ENCODE measurements around the gene CDH1. TPM values are rescaled to one million over a fixed set of nuclear protein-coding genes. Genes with fewer than 3 reads are reported as not detected.
A peak's percentile ranks its signal among the peaks of the same experiment; 100 is the strongest.

The CDH1 gene
- total RNA-seq, 2 experiments from 2014 or later, result 0.06 to 0.69 TPM

- peaks cover 12% of the 10 kb centered on the region for H3K27me3 Mint-ChIP-seq
- no peak overlapping the region for H3K27ac Mint-ChIP-seq
These were observed 35.8 kb downstream of the CDH1 start for GRCh38 chr16:68772871-68773270.

GRCh38 chr16:68774982-68775634 lies 38.0 kb downstream of the CDH1 start:
- Mint-ChIP-seq H3K36me3 (ENCODE audit: low read depth) (no peaks in the 10 kb centered on the region), H3K9me3 (no peaks in the 10 kb centered on the region), H3K4me3 (no peak overlapping the region), H3K27ac (no peak overlapping the region), H3K4me1 (peaks cover 25% of the 10 kb centered on the region), H3K27me3 (peaks cover 19% of the 10 kb centered on the region)
- ChIA-PET POLR2A (no interaction called here), CTCF (interaction anchor here (0.7 kb wide), 1 partner anchor 116 kb away, joined by 3 read pairs; no protein-coding TSS in a partner anchor)
- no peak for DNase-seq

More at GRCh38 chr16:68772871-68773270, 35.8 kb downstream of the CDH1 start:
- Mint-ChIP-seq H3K36me3 (ENCODE audit: low read depth) (no peaks in the 10 kb centered on the region), H3K4me1 (peaks cover 22% of the 10 kb centered on the region), H3K4me3 (no peak overlapping the region), H3K9me3 (no peaks in the 10 kb centered on the region)
- POLR2A ChIA-PET, result no interaction called here
- no peak for DNase-seq
- CTCF ChIA-PET, result interaction anchor here (0.6 to 1.5 kb wide), 4 partner anchors 16 to 82 kb away, joined by 3 to 7 read pairs (median 3); no protein-coding TSS in a partner anchor

- Mint-ChIP-seq H3K36me3 (ENCODE audit: low read depth) (no peaks in the 10 kb centered on the region), H3K4me1 (peaks cover 25% of the 10 kb centered on the region), H3K27me3 (peaks cover 22% of the 10 kb centered on the region), H3K9me3 (no peaks in the 10 kb centered on the region), H3K27ac (peak overlapping the region; percentile 43), H3K4me3 (no peak overlapping the region)
- CTCF ChIA-PET, result interaction anchor here (0.6 to 1.7 kb wide), 5 partner anchors 12 to 249 kb away, joined by 3 to 5 read pairs (median 4); no protein-coding TSS in a partner anchor
- POLR2A ChIA-PET, result no interaction called here
- peak; percentile 71 for DNase-seq
These were observed 39.9 kb downstream of the CDH1 start for GRCh38 chr16:68776821-68777485.

GRCh38 chr16:68778551-68779231 lies 41.6 kb downstream of the CDH1 start:
- H3K36me3 Mint-ChIP-seq (ENCODE audit: low read depth), result no peaks in the 10 kb centered on the region
- ChIA-PET CTCF (interaction anchor here (1.0 to 1.3 kb wide), 4 partner anchors 8 to 19 kb away, joined by 3 to 4 read pairs (median 4); no protein-coding TSS in a partner anchor), POLR2A (interaction anchor here (0.6 kb wide), 1 partner anchor 58 kb away, joined by 5 read pairs; no protein-coding TSS in a partner anchor)
- H3K27me3 Mint-ChIP-seq, result peaks cover 20% of the 10 kb centered on the region
- no peak overlapping the region for H3K27ac Mint-ChIP-seq
- no peaks in the 10 kb centered on the region for H3K9me3 Mint-ChIP-seq
- peaks cover 27% of the 10 kb centered on the region for H3K4me1 Mint-ChIP-seq
- H3K4me3 Mint-ChIP-seq, result no peak overlapping the region
- no peak for DNase-seq

- ChIA-PET CTCF (no interaction called here), POLR2A (no interaction called here)
- DNase-seq, result no peak
- H3K27me3 Mint-ChIP-seq, result peaks cover 25% of the 10 kb centered on the region
- H3K4me3 Mint-ChIP-seq, result no peak overlapping the region
- H3K36me3 Mint-ChIP-seq (ENCODE audit: low read depth), result no peaks in the 10 kb centered on the region
- no peak overlapping the region for H3K27ac Mint-ChIP-seq
- peaks cover 27% of the 10 kb centered on the region for H3K4me1 Mint-ChIP-seq
- H3K9me3 Mint-ChIP-seq, result no peaks in the 10 kb centered on the region
These were observed 42.8 kb downstream of the CDH1 start for GRCh38 chr16:68779891-68780290.

- Mint-ChIP-seq H3K4me3 (no peak overlapping the region), H3K27ac (no peak overlapping the region), H3K36me3 (ENCODE audit: low read depth) (no peaks in the 10 kb centered on the region), H3K4me1 (peaks cover 13% of the 10 kb centered on the region), H3K27me3 (peaks cover 15% of the 10 kb centered on the region), H3K9me3 (no peaks in the 10 kb centered on the region)
- no peak for DNase-seq
- POLR2A ChIA-PET, result no interaction called here
- CTCF ChIA-PET, result interaction anchor here (1.2 kb wide), 1 partner anchor 11 kb away, joined by 3 read pairs; no protein-coding TSS in a partner anchor
These were observed 44.7 kb downstream of the CDH1 start for GRCh38 chr16:68781784-68782183.

- Mint-ChIP-seq H3K4me1 (peaks cover 10% of the 10 kb centered on the region), H3K9me3 (no peaks in the 10 kb centered on the region), H3K27me3 (peaks cover 19% of the 10 kb centered on the region), H3K27ac (no peak overlapping the region), H3K36me3 (ENCODE audit: low read depth) (no peaks in the 10 kb centered on the region), H3K4me3 (no peak overlapping the region)
- no peak for DNase-seq
- POLR2A ChIA-PET, result no interaction called here
- CTCF ChIA-PET, result interaction anchor here (0.7 to 0.8 kb wide), 2 partner anchors 12 to 39 kb away, joined by 3 read pairs; no protein-coding TSS in a partner anchor
These were observed 45.4 kb downstream of the CDH1 start for GRCh38 chr16:68782198-68783174.

GRCh38 chr16:68784226-68784625 lies 47.1 kb downstream of the CDH1 start:
- H3K9me3 Mint-ChIP-seq, result no peaks in the 10 kb centered on the region
- ChIA-PET CTCF (interaction anchor here (0.6 to 0.7 kb wide), 2 partner anchors 31 to 232 kb away, joined by 3 to 4 read pairs; no protein-coding TSS in a partner anchor), POLR2A (no interaction called here)
- H3K27me3 Mint-ChIP-seq, result peaks cover 17% of the 10 kb centered on the region
- no peak for DNase-seq
- no peak overlapping the region for H3K27ac Mint-ChIP-seq
- peaks cover 4% of the 10 kb centered on the region for H3K4me1 Mint-ChIP-seq
- H3K36me3 Mint-ChIP-seq (ENCODE audit: low read depth), result no peaks in the 10 kb centered on the region
- no peak overlapping the region for H3K4me3 Mint-ChIP-seq

GRCh38 chr16:68784721-68785120 lies 47.6 kb downstream of the CDH1 start:
- CTCF ChIA-PET, result interaction anchor here (0.6 to 0.7 kb wide), 2 partner anchors 32 to 232 kb away, joined by 3 to 4 read pairs; no protein-coding TSS in a partner anchor
- no peaks in the 10 kb centered on the region for H3K36me3 Mint-ChIP-seq (ENCODE audit: low read depth)

GRCh38 chr16:68785715-68786114 lies 48.6 kb downstream of the CDH1 start:
- Mint-ChIP-seq H3K27ac (no peak overlapping the region), H3K4me1 (peaks cover 4% of the 10 kb centered on the region), H3K9me3 (no peaks in the 10 kb centered on the region), H3K4me3 (no peak overlapping the region), H3K27me3 (peaks cover 9% of the 10 kb centered on the region), H3K36me3 (ENCODE audit: low read depth) (no peaks in the 10 kb centered on the region)
- POLR2A ChIA-PET, result interaction anchor here (0.6 kb wide), 1 partner anchor 39 kb away, joined by 3 read pairs; no protein-coding TSS in a partner anchor
- no peak for DNase-seq
- CTCF ChIA-PET, result interaction anchor here (0.6 to 1.7 kb wide), 3 partner anchors 11 to 58 kb away, joined by 3 read pairs; no protein-coding TSS in a partner anchor

More at GRCh38 chr16:68784721-68785120, 47.6 kb downstream of the CDH1 start:
- Mint-ChIP-seq H3K27ac (no peak overlapping the region), H3K9me3 (no peaks in the 10 kb centered on the region), H3K4me1 (peaks cover 4% of the 10 kb centered on the region), H3K27me3 (peaks cover 16% of the 10 kb centered on the region), H3K4me3 (no peak overlapping the region)
- POLR2A ChIA-PET, result no interaction called here
- DNase-seq, result no peak

GRCh38 chr16:68786685-68787418 lies 49.8 kb downstream of the CDH1 start:
- CTCF ChIA-PET, result interaction anchor here (0.6 to 1.7 kb wide), 2 partner anchors 10 to 155 kb away, joined by 3 read pairs; no protein-coding TSS in a partner anchor

More at GRCh38 chr16:68786685-68787418, 49.8 kb downstream of the CDH1 start:
- Mint-ChIP-seq H3K27me3 (peaks cover 9% of the 10 kb centered on the region), H3K9me3 (no peaks in the 10 kb centered on the region), H3K36me3 (ENCODE audit: low read depth) (no peaks in the 10 kb centered on the region), H3K4me3 (no peak overlapping the region), H3K27ac (no peak overlapping the region), H3K4me1 (peaks cover 4% of the 10 kb centered on the region)
- no peak for DNase-seq
- POLR2A ChIA-PET, result no interaction called here
